ENCODE measurements around the gene COL23A1. TPM values are rescaled to one million over a fixed set of nuclear protein-coding genes. Genes with fewer than 3 reads are reported as not detected.
"Not testable (repeated sequence)": the region's sequence is repeated elsewhere in the genome, so short reads cannot be mapped to it uniquely, and the experiment has no call there.

COL23A1 gene
- total RNA-seq, 4 donors from 2014 or later = 0.93 to 4.6 (median 2.4) TPM

GRCh38 chr5:178231539-178232123, 358.6 kb downstream of the COL23A1 start:
- Histone ChIP-seq H3K36me3 (peaks cover 0 to 47% of the 10 kb centered on the region in 2 donors), H3K27ac (peak overlapping the region; percentile 86 to 99 (median 94)), H3K4me3 (peak overlapping the region; percentile 67 to 97), H3K9me3 (no peaks in the 10 kb centered on the region), H3K4me1 (peaks cover 0 to 53% (median 18%) of the 10 kb centered on the region in 3 donors), H3K27me3 (no peaks in the 10 kb centered on the region)
- ATAC-seq = no peak
- no peak for TF ChIP-seq POLR2AphosphoS5 (IDR thresholded peaks at IDR 0.05)
- no peak for TF ChIP-seq POLR2A (IDR thresholded peaks at IDR 0.05)
- no peak for TF ChIP-seq EP300 (IDR thresholded peaks at IDR 0.05)
- TF ChIP-seq CTCF (IDR thresholded peaks at IDR 0.05) = no peak
- 4% methylated on average over 5 of the region's 21 CpGs; no CpG with 5 or more reads in 1 of the 2 donors for WGBS, 2 donors (ENCODE audit: low coverage in 1 of 2)

- H3K36me3 ChIP-seq = peaks cover 0 to 53% of the 10 kb centered on the region in 2 donors
- TF ChIP-seq CTCF (IDR thresholded peaks at IDR 0.05) (no peak), POLR2A (IDR thresholded peaks at IDR 0.05) (no peak), EP300 (IDR thresholded peaks at IDR 0.05) (no peak), POLR2AphosphoS5 (IDR thresholded peaks at IDR 0.05) (no peak)
- H3K27ac ChIP-seq = peak overlapping the region in 2 of 4 donors; percentile 97 to 99
- WGBS, 2 donors (ENCODE audit: low coverage in 1 of 2) = 40% methylated on average over 2 of the region's 9 CpGs; no CpG with 5 or more reads in 1 of the 2 donors
- H3K27me3 ChIP-seq = no peaks in the 10 kb centered on the region
- no peaks in the 10 kb centered on the region for H3K9me3 ChIP-seq
- no peak for ATAC-seq
- peaks cover 0 to 47% (median 18%) of the 10 kb centered on the region in 3 donors for H3K4me1 ChIP-seq
- H3K4me3 ChIP-seq = peak overlapping the region in 1 of 2 donors; percentile 97
Observed at GRCh38 chr5:178230879-178231538, 359.2 kb downstream of the COL23A1 start.

GRCh38 chr5:178229861-178230260, 360.3 kb downstream of the COL23A1 start:
- WGBS, 2 donors (ENCODE audit: low coverage in 1 of 2) = 60% methylated on average over 1 of the region's 10 CpGs; no CpG with 5 or more reads in 1 of the 2 donors
- no peaks in the 10 kb centered on the region for H3K27me3 ChIP-seq
- H3K27ac ChIP-seq = no peak overlapping the region
- no peaks in the 10 kb centered on the region for H3K9me3 ChIP-seq
- H3K36me3 ChIP-seq = peaks cover 0 to 63% of the 10 kb centered on the region in 2 donors
- TF ChIP-seq EP300 (IDR thresholded peaks at IDR 0.05) = no peak
- H3K4me3 ChIP-seq = no peak overlapping the region
- no peak for ATAC-seq
- H3K4me1 ChIP-seq = peaks cover 0 to 39% (median 18%) of the 10 kb centered on the region in 3 donors

- H3K4me3 ChIP-seq, H3K9me3 ChIP-seq, H3K27me3 ChIP-seq, ATAC-seq, H3K27ac ChIP-seq: not testable (repeated sequence)
- whole genome bisulfite sequencing, 2 donors (ENCODE audit: low coverage in 1 of 2) = 88 to 100% methylated on average over 5 to 12 of the region's 13 CpGs
- peaks cover 0 to 71% of the 10 kb centered on the region in 2 donors for H3K36me3 ChIP-seq
- peaks cover 0 to 38% (median 18%) of the 10 kb centered on the region in 3 donors for H3K4me1 ChIP-seq
Observed at GRCh38 chr5:178229111-178229510, 361.1 kb downstream of the COL23A1 start.

- WGBS, 2 donors (ENCODE audit: low coverage in 1 of 2) = 89 to 98% methylated on average over 9 to 11 of the region's 11 CpGs
- Histone ChIP-seq H3K27ac (no peak overlapping the region), H3K4me3 (no peak overlapping the region), H3K27me3 (no peaks in the 10 kb centered on the region), H3K9me3 (no peaks in the 10 kb centered on the region), H3K4me1 (peaks cover 0 to 43% (median 18%) of the 10 kb centered on the region in 3 donors), H3K36me3 (peaks cover 0 to 72% of the 10 kb centered on the region in 2 donors)
- TF ChIP-seq EP300 (IDR thresholded peaks at IDR 0.05) (no peak), CTCF (IDR thresholded peaks at IDR 0.05) (no peak), POLR2A (IDR thresholded peaks at IDR 0.05) (no peak)
- ATAC-seq = no peak
Observed at GRCh38 chr5:178228609-178229008, 361.6 kb downstream of the COL23A1 start.

GRCh38 chr5:178227929-178228328, 362.3 kb downstream of the COL23A1 start:
- H3K27me3 ChIP-seq = no peaks in the 10 kb centered on the region
- TF ChIP-seq CTCF (IDR thresholded peaks at IDR 0.05) (no peak), POLR2AphosphoS5 (IDR thresholded peaks at IDR 0.05) (no peak), EP300 (IDR thresholded peaks at IDR 0.05) (no peak), POLR2A (IDR thresholded peaks at IDR 0.05) (no peak)
- H3K4me3 ChIP-seq = no peak overlapping the region
- no peak overlapping the region for H3K27ac ChIP-seq
- WGBS, 2 donors (ENCODE audit: low coverage in 1 of 2) = 93% methylated on average over 3 of the region's 3 CpGs
- H3K4me1 ChIP-seq = peaks cover 0 to 44% (median 17%) of the 10 kb centered on the region in 3 donors
- ATAC-seq = no peak
- H3K36me3 ChIP-seq = peaks cover 0 to 77% of the 10 kb centered on the region in 2 donors
- H3K9me3 ChIP-seq = no peaks in the 10 kb centered on the region

Data from gastroesophageal sphincter (tissue), 4 donors.